Measurements from ENCODE around the gene UBL4B. TPM values are rescaled to one million over a fixed set of nuclear protein-coding genes. Genes with fewer than 3 reads are reported as not detected.
"Not testable (repeated sequence)": the region's sequence is repeated elsewhere in the genome, so short reads cannot be mapped to it uniquely, and the experiment has no call there.

Gene UBL4B
- total and polyA plus RNA-seq, 3 donors from 2014 or later = 34.1 to 105 (median 95.5) TPM

DNA sequence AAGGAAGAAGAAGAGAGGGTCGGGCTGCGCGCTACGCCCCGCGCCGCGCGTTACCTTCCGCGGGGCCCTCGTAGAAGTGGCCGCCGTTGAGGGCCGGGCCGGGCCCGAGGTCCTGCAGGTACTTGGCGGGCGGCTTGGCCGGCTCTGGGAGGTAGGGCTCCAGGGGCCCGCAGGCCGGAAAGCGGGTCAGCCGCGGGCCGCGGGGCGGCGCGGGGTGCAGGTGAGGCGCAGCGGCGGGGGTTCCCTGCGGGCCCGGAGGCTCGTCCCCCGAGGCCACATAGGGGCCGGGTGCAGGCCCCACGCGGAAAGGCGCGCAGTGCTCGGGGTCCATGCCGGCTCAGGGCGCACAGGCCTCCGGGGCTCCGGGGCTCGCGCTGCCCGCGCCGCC, 42.0 kb upstream of the UBL4B start:
- no peaks in the 10 kb centered on the region for H3K27me3 ChIP-seq
- H3K9me3 ChIP-seq = no peaks in the 10 kb centered on the region
- no peak for DNase-seq
- no peaks in the 10 kb centered on the region for H3K36me3 ChIP-seq (ENCODE audit: low read depth, missing control alignments)
- intact Hi-C loops (cut with DNase I; ENCODE audit: low total_unique reads) = no loop called here
- H3K27ac ChIP-seq = no peak overlapping the region
- 12 to 37% methylated on average over 20 to 48 of the region's 52 CpGs for WGBS, 2 donors
- H3K4me3 ChIP-seq = peak overlapping the region; percentile 26 to 31
- H3K4me1 ChIP-seq = no peaks in the 10 kb centered on the region
- TF ChIP-seq POLR2A (IDR thresholded peaks at IDR 0.05) = no peak
- TF ChIP-seq, protein P1, sequence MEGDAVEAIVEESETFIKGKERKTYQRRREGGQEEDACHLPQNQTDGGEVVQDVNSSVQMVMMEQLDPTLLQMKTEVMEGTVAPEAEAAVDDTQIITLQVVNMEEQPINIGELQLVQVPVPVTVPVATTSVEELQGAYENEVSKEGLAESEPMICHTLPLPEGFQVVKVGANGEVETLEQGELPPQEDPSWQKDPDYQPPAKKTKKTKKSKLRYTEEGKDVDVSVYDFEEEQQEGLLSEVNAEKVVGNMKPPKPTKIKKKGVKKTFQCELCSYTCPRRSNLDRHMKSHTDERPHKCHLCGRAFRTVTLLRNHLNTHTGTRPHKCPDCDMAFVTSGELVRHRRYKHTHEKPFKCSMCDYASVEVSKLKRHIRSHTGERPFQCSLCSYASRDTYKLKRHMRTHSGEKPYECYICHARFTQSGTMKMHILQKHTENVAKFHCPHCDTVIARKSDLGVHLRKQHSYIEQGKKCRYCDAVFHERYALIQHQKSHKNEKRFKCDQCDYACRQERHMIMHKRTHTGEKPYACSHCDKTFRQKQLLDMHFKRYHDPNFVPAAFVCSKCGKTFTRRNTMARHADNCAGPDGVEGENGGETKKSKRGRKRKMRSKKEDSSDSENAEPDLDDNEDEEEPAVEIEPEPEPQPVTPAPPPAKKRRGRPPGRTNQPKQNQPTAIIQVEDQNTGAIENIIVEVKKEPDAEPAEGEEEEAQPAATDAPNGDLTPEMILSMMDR (IDR thresholded peaks at IDR 0.05) = no peak

DNA sequence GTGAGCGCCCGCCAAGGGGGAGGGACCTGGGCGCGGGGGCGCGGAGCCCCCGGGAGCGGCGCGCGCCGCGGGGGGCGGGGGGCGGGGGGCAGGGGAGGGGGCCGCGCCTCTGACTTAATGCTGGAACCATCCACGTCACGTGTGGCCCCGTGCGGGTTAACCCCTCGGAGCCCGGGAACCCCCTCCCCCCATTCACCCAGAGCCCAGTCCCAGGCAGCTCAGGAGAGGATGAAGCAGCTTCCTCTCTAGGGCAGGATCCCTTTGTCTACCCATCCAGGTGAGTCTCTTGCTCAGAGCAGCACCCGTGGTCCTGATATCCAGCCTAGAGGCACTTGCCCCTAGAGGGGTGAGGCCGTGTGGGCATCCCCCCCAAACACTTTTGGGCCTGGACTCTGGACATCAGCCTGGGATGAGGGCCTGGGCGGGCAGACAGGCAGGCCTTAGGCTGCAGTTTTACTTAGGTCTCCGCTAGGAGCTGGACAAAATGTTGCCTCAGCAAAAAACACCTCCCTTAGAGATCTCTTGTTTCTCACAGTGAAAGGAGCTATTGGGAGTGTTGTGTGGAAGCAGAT, 41.5 kb upstream of the UBL4B start, which contains the start of gene ALX3:
Gene ALX3 (minus strand): TSS at position 2 of the 572 bp plus-strand sequence. CDS start 60 bp downstream, outside the sequence.
- intact Hi-C loops (cut with DNase I; ENCODE audit: low total_unique reads) = no loop called here
- H3K27ac ChIP-seq = no peak within 1 kb of the TSS
- H3K27me3 ChIP-seq = no peaks in the 10 kb centered on the region
- no peaks in the 10 kb centered on the region for H3K9me3 ChIP-seq
- TF ChIP-seq, protein P1 (IDR thresholded peaks at IDR 0.05) = no peak
- no peak for TF ChIP-seq POLR2A (IDR thresholded peaks at IDR 0.05)
- H3K4me3 ChIP-seq = peak within 1 kb of the TSS; percentile 26 to 31
- 25 to 42% methylated on average over 4 to 11 of the region's 27 CpGs for WGBS, 2 donors
- H3K4me1 ChIP-seq = no peaks in the 10 kb centered on the region
- H3K36me3 ChIP-seq (ENCODE audit: low read depth, missing control alignments) = no peaks in the 10 kb centered on the region
- no peak for DNase-seq

DNA sequence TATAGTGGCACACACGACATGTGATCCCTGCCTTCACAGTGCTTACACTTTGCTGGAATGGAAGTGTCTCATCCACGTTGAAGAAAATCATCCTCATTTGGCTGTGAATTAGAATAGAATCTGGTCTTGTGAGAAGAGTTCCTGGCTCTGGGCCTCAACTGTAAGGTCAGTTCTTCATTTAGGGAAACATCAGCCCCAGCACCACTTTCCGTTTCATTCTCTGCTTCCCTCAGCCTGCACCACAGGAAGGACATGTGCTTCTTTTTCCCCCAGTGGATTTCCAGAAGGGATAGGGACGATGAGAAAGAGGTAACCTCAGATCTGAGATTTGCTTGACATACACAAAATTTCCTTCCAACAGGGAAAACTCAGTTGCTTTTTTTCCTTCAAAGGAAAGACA, 38.1 kb upstream of the UBL4B start:
- intact Hi-C loops (cut with DNase I; ENCODE audit: low total_unique reads) = no loop called here
- H3K27ac ChIP-seq = no peak overlapping the region
- H3K27me3 ChIP-seq = no peaks in the 10 kb centered on the region
- no peaks in the 10 kb centered on the region for H3K4me1 ChIP-seq
- H3K4me3 ChIP-seq = no peak overlapping the region
- TF ChIP-seq, protein P1 (IDR thresholded peaks at IDR 0.05) = no peak
- TF ChIP-seq POLR2A (IDR thresholded peaks at IDR 0.05) = no peak
- DNase-seq = no peak
- H3K36me3 ChIP-seq (ENCODE audit: low read depth, missing control alignments) = no peaks in the 10 kb centered on the region
- H3K9me3 ChIP-seq = no peaks in the 10 kb centered on the region
- WGBS, 2 donors = 75% methylated on average over 4 of the region's 4 CpGs

DNA sequence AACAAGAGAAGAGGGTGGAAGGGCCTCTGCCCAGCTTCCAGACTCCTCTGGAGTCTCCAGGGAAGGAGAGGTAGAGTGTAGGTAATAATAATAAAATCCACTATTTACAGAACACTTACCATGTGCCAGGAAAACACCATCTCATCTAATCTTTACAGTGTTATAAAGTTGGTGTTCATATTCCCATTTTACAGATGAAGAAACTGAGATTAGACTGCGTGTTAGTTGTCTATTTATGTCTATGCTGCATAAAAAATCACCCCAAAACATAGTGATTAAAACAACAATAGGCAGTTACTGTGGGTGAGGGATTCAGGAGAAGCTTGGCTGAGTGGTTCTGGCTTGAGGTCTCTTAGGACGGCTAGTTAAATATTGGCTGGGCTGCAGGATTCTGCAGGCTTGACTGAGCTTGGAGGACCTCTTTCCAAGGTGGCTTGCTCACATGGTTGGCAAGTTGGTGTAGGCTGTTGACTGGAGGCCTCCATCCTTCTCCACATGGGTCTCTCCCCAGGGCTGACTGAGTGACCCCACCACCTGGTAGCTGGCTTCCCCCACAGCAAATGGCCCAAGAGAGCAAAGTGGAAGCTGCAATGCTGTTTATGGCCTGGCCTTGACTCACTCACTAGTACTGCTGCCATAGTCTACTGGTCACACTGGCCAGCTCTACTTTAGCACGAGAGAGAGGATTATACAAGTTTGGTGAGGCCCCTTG, 35.3 kb upstream of the UBL4B start:
- Histone ChIP-seq H3K4me3 (no peak overlapping the region), H3K36me3 (ENCODE audit: low read depth, missing control alignments) (no peaks in the 10 kb centered on the region), H3K27me3 (no peaks in the 10 kb centered on the region), H3K27ac (no peak overlapping the region), H3K4me1 (no peaks in the 10 kb centered on the region), H3K9me3 (no peaks in the 10 kb centered on the region)
- intact Hi-C loops (cut with DNase I; ENCODE audit: low total_unique reads) = no loop called here
- no peak for TF ChIP-seq POLR2A (IDR thresholded peaks at IDR 0.05)
- TF ChIP-seq, protein P1 (IDR thresholded peaks at IDR 0.05) = no peak
- no peak for DNase-seq
- WGBS, 2 donors = 79 to 88% methylated on average over 2 to 3 of the region's 3 CpGs

DNA sequence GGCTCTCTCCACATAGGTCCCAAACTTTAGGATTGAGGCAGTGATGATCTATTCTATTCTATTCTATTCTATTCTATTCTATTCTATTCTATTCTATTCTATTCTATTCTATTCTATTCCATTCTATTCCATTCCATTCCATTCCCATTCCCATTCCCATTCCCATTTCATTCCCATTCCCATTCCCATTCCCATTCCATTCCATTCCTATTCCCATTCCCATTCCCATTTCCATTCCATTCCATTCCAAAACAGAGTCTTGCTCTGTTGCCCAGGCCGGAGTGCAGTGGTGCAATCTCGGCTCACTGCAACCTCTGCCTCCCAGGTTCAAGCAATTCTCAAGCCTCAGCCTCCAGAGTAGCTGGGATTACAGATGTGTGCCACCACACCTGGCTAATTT, 32.2 kb upstream of the UBL4B start:
- H3K4me1 ChIP-seq; H3K9me3 ChIP-seq; H3K4me3 ChIP-seq; DNase-seq; H3K27me3 ChIP-seq; intact Hi-C loops (cut with DNase I; ENCODE audit: low total_unique reads); H3K36me3 ChIP-seq (ENCODE audit: low read depth, missing control alignments); H3K27ac ChIP-seq: not testable (repeated sequence)
- 98% methylated on average over 2 of the region's 2 CpGs for WGBS, 2 donors
